H1 (cell line): ENCODE results near the gene PRCP. TPM values are rescaled to one million over a fixed set of nuclear protein-coding genes. Genes with fewer than 3 reads are reported as not detected.

Experiments used
- CTCF ChIA-PET: fragments of 300-600 bp; sonication (Branson Sonifier 250); formaldehyde crosslinking; loops from one replicate; lab custom pipeline; 2021; ENCODE audit not compliant: partially characterized antibody; lab: Charles Lee
- POLR2A ChIA-PET: fragments of 300-600 bp; sonication (Branson Sonifier 250); formaldehyde crosslinking; loops from one replicate; lab custom pipeline; 2021; ENCODE audit warnings: inconsistent platforms; ENCODE audit not compliant: partially characterized antibody; lab: Charles Lee
- DNase-seq, 2 experiments: peaks; one replicate each; pipeline versions ENCODE4 v3.0.0 to v3.0.0-alpha.2; 2010 to 2022; ENCODE audit warnings: low spot score in 2 of 2, low read depth in 1 of 2, mixed read lengths in 1 of 2
- FAIRE-seq: peaks from 2 replicates; lab custom pipeline; 2011; peaks lifted over from hg19 to GRCh38; lab: Jason Lieb, UNC
- H2AFZ ChIP-seq: 2 replicates; pipeline ENCODE4 v1.8.1; 2012; ENCODE audit warnings: low read length, inconsistent platforms
- H2AK5ac ChIP-seq: 2 replicates; pipeline ENCODE4 v1.6.1; 2013; ENCODE audit warnings: low read depth, low read length
- H2BK120ac ChIP-seq: replicated peaks from 2 replicates; pipeline ENCODE3; 2013; ENCODE audit warnings: low read depth, low read length, inconsistent platforms
- H2BK12ac ChIP-seq: 2 replicates; pipeline ENCODE4 v1.6.1; 2013; ENCODE audit warnings: low read depth, low read length
- H2BK15ac ChIP-seq: 2 replicates; pipeline ENCODE4 v1.6.1; 2013; ENCODE audit warnings: low read length
- H2BK20ac ChIP-seq: 2 replicates; pipeline ENCODE4 v1.6.1; 2013; ENCODE audit warnings: low read length
- H2BK5ac ChIP-seq: 2 replicates; pipeline ENCODE4 v1.6.1; 2013; ENCODE audit warnings: low read depth, low read length
- H3K14ac ChIP-seq: 2 replicates; pipeline ENCODE4 v1.6.1; 2013; ENCODE audit warnings: inconsistent platforms; ENCODE audit not compliant: insufficient read length
- H3K18ac ChIP-seq: 2 replicates; pipeline ENCODE4 v1.6.1; 2013; ENCODE audit warnings: low read length; ENCODE audit errors: extremely low read depth
- H3K23ac ChIP-seq: 2 replicates; pipeline ENCODE4 v1.6.1; 2013; ENCODE audit warnings: inconsistent platforms; ENCODE audit not compliant: insufficient read length
- H3K23me2 ChIP-seq: 2 replicates; pipeline ENCODE4 v1.6.1; 2013; ENCODE audit warnings: low read depth, low read length
- H3K27ac ChIP-seq: 2 replicates; pipeline ENCODE4 v1.6.1; 2011; ENCODE audit warnings: low read depth, low read length, inconsistent platforms
- H3K27me3 ChIP-seq, 4 experiments: replicated peaks in 1 of 4; 1 replicate in 1 of 4; 2 replicates in 3 of 4; pipeline versions ENCODE4 v1.6.1 to v1.8.1; 2011 to 2013; ENCODE audit warnings: low read length in 3 of 4, mild to moderate bottlenecking in 3 of 4, inconsistent platforms in 2 of 4, mixed read lengths in 2 of 4, moderate library complexity in 1 of 4; ENCODE audit not compliant: control insufficient read depth in 3 of 4, insufficient read depth in 3 of 4; ENCODE audit errors: extremely low read depth in 1 of 4
- H3K36me3 ChIP-seq, 4 experiments: 2 replicates each; pipeline versions ENCODE4 v1.6.1 to v1.8.1; 2011 to 2013; ENCODE audit warnings: mild to moderate bottlenecking in 4 of 4, low read length in 3 of 4, moderate library complexity in 2 of 4, control low read depth in 1 of 4, inconsistent platforms in 1 of 4; ENCODE audit not compliant: insufficient read depth in 4 of 4, control insufficient read depth in 2 of 4
- H3K4ac ChIP-seq: replicated peaks from 2 replicates; pipeline ENCODE3; 2013; ENCODE audit warnings: low read length, low read depth, mixed read lengths, inconsistent platforms; ENCODE audit not compliant: insufficient read length
- H3K4me1 ChIP-seq, 4 experiments: replicated peaks in 1 of 4; 1 replicate in 1 of 4; 2 replicates in 3 of 4; pipeline versions ENCODE4 v1.6.1 to v1.8.1; 2011 to 2013; ENCODE audit warnings: low read length in 3 of 4, inconsistent platforms in 2 of 4, mixed read lengths in 1 of 4; ENCODE audit not compliant: insufficient read depth in 4 of 4, control insufficient read depth in 3 of 4
- H3K4me2 ChIP-seq, 2 experiments: 2 replicates each; pipeline versions ENCODE4 v1.6.1 to v1.8.1; 2011 to 2013; ENCODE audit warnings: low read depth in 2 of 2, low read length in 2 of 2, control low read depth in 1 of 2, inconsistent platforms in 1 of 2, mild to moderate bottlenecking in 1 of 2; ENCODE audit not compliant: insufficient read depth in 1 of 2
- H3K4me3 ChIP-seq, 4 experiments: fragments of 200-600, 300-600 bp in 1 of 4; sonication (generic), shearing (Covaris generic), sonication (Bioruptor Twin) in 1 of 4; 2 replicates each; pipeline versions ENCODE4 v1.5.1 to v1.8.1; 2011 to 2016; ENCODE audit warnings: low read length in 4 of 4, low read depth in 3 of 4, control low read depth in 2 of 4, inconsistent platforms in 2 of 4, mild to moderate bottlenecking in 2 of 4, mixed read lengths in 1 of 4, moderate library complexity in 1 of 4; ENCODE audit not compliant: insufficient read depth in 2 of 4; ENCODE audit errors: extremely low read depth in 1 of 4
- H3K56ac ChIP-seq: replicated peaks from 2 replicates; pipeline ENCODE3; 2013; ENCODE audit warnings: low read depth, mild to moderate bottlenecking, mixed read lengths, low read length, inconsistent platforms; ENCODE audit not compliant: insufficient read length
- H3K79me1 ChIP-seq: 2 replicates; pipeline ENCODE4 v1.6.1; 2013; ENCODE audit warnings: low read depth, low read length, control low read depth
- H3K79me2 ChIP-seq, 2 experiments: 2 replicates each; pipeline versions ENCODE4 v1.6.1 to v1.8.1; 2012 to 2013; ENCODE audit warnings: low read length in 2 of 2, mild to moderate bottlenecking in 2 of 2, inconsistent platforms in 1 of 2; ENCODE audit not compliant: insufficient read depth in 2 of 2, control insufficient read depth in 1 of 2
- H3K9ac ChIP-seq, 4 experiments: replicated peaks in 1 of 4; 1 replicate in 1 of 4; 2 replicates in 3 of 4; pipeline versions ENCODE4 v1.6.1 to v1.8.1; 2011 to 2013; ENCODE audit warnings: low read depth in 3 of 4, low read length in 3 of 4, control low read depth in 2 of 4, mild to moderate bottlenecking in 2 of 4, moderate library complexity in 2 of 4, inconsistent platforms in 1 of 4; ENCODE audit errors: extremely low read depth in 1 of 4
- H3K9me3 ChIP-seq, 2 experiments: 2 replicates each; pipeline versions ENCODE4 v1.6.1 to v1.8.1; 2012 to 2013; ENCODE audit warnings: mild to moderate bottlenecking in 2 of 2, moderate library complexity in 2 of 2, control low read depth in 1 of 2, inconsistent platforms in 1 of 2, low read depth in 1 of 2, low read length in 1 of 2, mixed read lengths in 1 of 2; ENCODE audit not compliant: insufficient read depth in 2 of 2
- H4K20me1 ChIP-seq, 2 experiments: replicated peaks in 1 of 2; 2 replicates each; pipeline versions ENCODE3 to v1.8.1; 2011 to 2013; ENCODE audit warnings: inconsistent platforms in 2 of 2, low read length in 2 of 2, mild to moderate bottlenecking in 1 of 2; ENCODE audit not compliant: insufficient read depth in 2 of 2, control insufficient read depth in 1 of 2
- H4K5ac ChIP-seq: 2 replicates; pipeline ENCODE4 v1.6.1; 2013; ENCODE audit warnings: low read length, low read depth, mixed read lengths, inconsistent platforms; ENCODE audit not compliant: insufficient read length
- H4K8ac ChIP-seq: 2 replicates; pipeline ENCODE4 v1.8.0; 2013; ENCODE audit warnings: mild to moderate bottlenecking, moderate library complexity, low read length, inconsistent platforms; ENCODE audit not compliant: insufficient read depth; ENCODE audit errors: extremely low read depth
- H4K91ac ChIP-seq: replicated peaks from 2 replicates; pipeline ENCODE3; 2013; ENCODE audit warnings: low read length, mixed read lengths, inconsistent platforms; ENCODE audit not compliant: insufficient read length
- BACH1 ChIP-seq: IDR thresholded peaks from 2 replicates; pipeline ENCODE4 v1.6.1; 2012; ENCODE audit warnings: low read length, improper control_type of control experiment
- CHD2 ChIP-seq: IDR thresholded peaks from 2 replicates; pipeline ENCODE4 v1.6.1; 2012; ENCODE audit warnings: low read length, improper control_type of control experiment
- CTBP2 ChIP-seq: IDR thresholded peaks from 2 replicates; pipeline ENCODE4 v1.7.0; 2011; ENCODE audit warnings: borderline replicate concordance, mild to moderate bottlenecking, moderate library complexity, mixed read lengths, low read length; ENCODE audit not compliant: insufficient read depth, insufficient read length
- RXRA ChIP-seq: IDR thresholded peaks from 2 replicates; pipeline ENCODE4 v1.6.1; 2011; ENCODE audit warnings: low read depth, mild to moderate bottlenecking, low read length, moderate library complexity; ENCODE audit not compliant: insufficient read depth
- SAP30 ChIP-seq: fragments of 300-600 bp; sonication (generic); IDR thresholded peaks from 2 replicates; pipeline ENCODE4 v1.7.1; 2012; ENCODE audit warnings: low read length, moderate library complexity, mild to moderate bottlenecking, inconsistent platforms; ENCODE audit not compliant: insufficient read depth, insufficient replicate concordance
- USF2 ChIP-seq: IDR thresholded peaks from 2 replicates; pipeline ENCODE4 v1.6.1; 2011; ENCODE audit warnings: low read length, improper control_type of control experiment
- WGBS, 2 experiments: shearing (Covaris generic) in 1 of 2; methylation state at CpG; one replicate each; pipeline versions ENCODE4 v1.1.6 to v1.1.7; 2013 to 2015; ENCODE audit warnings: low lambda C conversion rate in 2 of 2, mixed read lengths in 2 of 2, inconsistent platforms in 1 of 2, low coverage in 1 of 2, missing lambda C conversion rate in 1 of 2; ENCODE audit not compliant: insufficient replicate concordance in 2 of 2, insufficient coverage in 1 of 2, insufficient read length in 1 of 2; ENCODE audit errors: extremely low coverage in 1 of 2, missing lambda C conversion rate in 1 of 2; 5-methylcytosine and 5-hydroxymethylcytosine counted together
- polyA plus RNA-seq, 7 experiments: library from polyadenylated mRNA; depleted of rRNA in 3 of 7; stranded (reverse) in 5 of 7; unstranded in 2 of 7; fragments of >200 nt in 5 of 7; fragments of 200-250 nt in 2 of 7; gene quantifications; 1 replicate in 5 of 7; 2 replicates in 1 of 7; 4 replicates in 1 of 7; pipeline versions ENCODE4 v1.2.1 to v1.2.3, GENCODE V29; 2011 to 2013; ENCODE audit warnings: missing spikeins in 2 of 7, mixed read lengths in 2 of 7
- total RNA-seq: library from RNA; stranded (reverse); fragmentation: NEBNext Ultra II Directional; extraction: Animal tissue kit (Norgen Biotek cat#: 25700); gene quantifications from 2 replicates; pipeline ENCODE4 v1.2.1, GENCODE V29; 2021

PRCP gene
- total and polyA plus RNA-seq, 2 of the 8 experiments (the other 6 are each of a cell fraction or from before 2014, with no cell fraction given), result 63.8 to 84.4 TPM

- no peak overlapping the region for H2BK20ac ChIP-seq
- H3K4ac ChIP-seq, result no peak overlapping the region
- no peak overlapping the region for H4K8ac ChIP-seq
- no peak overlapping the region for H3K14ac ChIP-seq
- no peak overlapping the region for H3K56ac ChIP-seq
- no peaks in the 10 kb centered on the region for H3K36me3 ChIP-seq
- no peak overlapping the region for H3K4me3 ChIP-seq
- DNase-seq (no peak), FAIRE-seq (no peak)
- CTCF ChIA-PET, result interaction anchor here (0.8 to 2.0 kb wide), 2 partner anchors 9 to 141 kb away, joined by 3 to 8 read pairs; no protein-coding TSS in a partner anchor
- POLR2A ChIA-PET, result no interaction called here
- H3K9me3 ChIP-seq, result no peaks in the 10 kb centered on the region
- no peak overlapping the region for H2BK5ac ChIP-seq
- 93% methylated on average over 1 of the region's 1 CpG; no CpG with 5 or more reads in 1 of the 2 experiments for WGBS, 2 experiments
- H3K4me1 ChIP-seq, result no peaks in the 10 kb centered on the region
- H3K4me2 ChIP-seq, result no peak overlapping the region
- H2BK15ac ChIP-seq, result no peak overlapping the region
- no peak overlapping the region for H3K23ac ChIP-seq
- no peak overlapping the region for H3K18ac ChIP-seq
- no peaks in the 10 kb centered on the region for H3K79me1 ChIP-seq
- TF ChIP-seq BACH1 (no peak), USF2 (no peak), RXRA (no peak), CHD2 (no peak), SAP30 (no peak), CTBP2 (no peak)
- H3K79me2 ChIP-seq, result no peaks in the 10 kb centered on the region
- H3K27ac ChIP-seq, result no peak overlapping the region
- H3K23me2 ChIP-seq, result no peaks in the 10 kb centered on the region
- H2AFZ ChIP-seq, result no peak overlapping the region
- H3K27me3 ChIP-seq, result no peaks in the 10 kb centered on the region
- H3K9ac ChIP-seq, result no peak overlapping the region
- H2BK12ac ChIP-seq, result no peak overlapping the region
- no peak overlapping the region for H4K91ac ChIP-seq
- no peak overlapping the region for H2AK5ac ChIP-seq
- no peak overlapping the region for H4K5ac ChIP-seq
- H4K20me1 ChIP-seq, result peaks cover 0 to 2% of the 10 kb centered on the region in 2 experiments
- H2BK120ac ChIP-seq, result no peak overlapping the region
These were observed 41.6 kb downstream of the PRCP start for GRCh38 chr11:82858556-82859091.
